Activated CD8-positive, alpha-beta memory T cell treated with anti-CD3 and anti-CD28 coated beads for 4 hours (primary cell): Measurements from ENCODE around the gene CCDC87.
A peak's percentile ranks its signal among the peaks of the same experiment; 100 is the strongest.
"Not testable (repeated sequence)": the region's sequence is repeated elsewhere in the genome, so short reads cannot be mapped to it uniquely, and the experiment has no call there.

Experiments used
- DNase-seq, 2 donors: peaks; one replicate each; pipeline ENCODE4 v3.0.0-alpha.2; 2020; ENCODE audit warnings: low read depth in 2 of 2

CCDC87 gene

DNA sequence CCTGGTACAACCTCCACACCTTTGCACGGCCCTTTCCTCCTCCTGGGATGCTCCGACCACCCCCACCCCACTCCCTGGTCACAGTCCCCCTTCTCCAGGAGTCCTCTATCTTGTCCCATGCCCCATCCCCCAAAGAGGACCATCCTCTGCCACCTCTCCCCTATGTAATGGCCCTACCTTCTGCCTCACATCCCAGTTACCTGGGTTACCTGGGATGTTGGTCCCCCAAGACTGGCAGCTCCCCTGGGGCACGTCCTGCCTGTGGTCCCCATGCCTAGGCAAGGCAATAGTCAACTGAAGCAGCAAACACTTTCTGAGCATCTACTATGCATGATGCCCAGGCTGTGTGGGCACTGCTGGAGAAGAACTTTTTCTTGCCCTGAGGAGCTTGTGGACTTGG is 37.4 kb downstream of the CCDC87 start:
- no peak for DNase-seq

DNA sequence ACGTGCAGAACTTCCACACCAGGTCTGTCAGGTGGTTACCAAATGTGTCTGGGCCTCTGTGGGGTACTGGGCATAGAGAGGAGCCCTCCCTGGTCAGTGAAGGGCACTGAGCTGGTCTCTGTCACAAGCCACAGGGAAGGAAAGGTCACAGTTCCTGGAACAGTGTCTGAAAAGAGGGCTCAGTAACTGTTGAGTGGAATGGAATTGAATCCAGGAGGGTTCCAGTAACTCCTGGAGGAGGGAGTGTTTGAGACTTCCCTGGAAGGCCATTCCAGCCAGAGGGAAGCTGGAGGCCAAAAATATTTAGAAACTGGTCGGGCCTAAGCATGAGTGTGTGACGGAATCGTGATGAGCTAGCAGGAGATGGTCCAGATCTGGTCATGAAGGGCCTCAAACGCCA is 38.3 kb downstream of the CCDC87 start:
- DNase-seq = no peak

DNA sequence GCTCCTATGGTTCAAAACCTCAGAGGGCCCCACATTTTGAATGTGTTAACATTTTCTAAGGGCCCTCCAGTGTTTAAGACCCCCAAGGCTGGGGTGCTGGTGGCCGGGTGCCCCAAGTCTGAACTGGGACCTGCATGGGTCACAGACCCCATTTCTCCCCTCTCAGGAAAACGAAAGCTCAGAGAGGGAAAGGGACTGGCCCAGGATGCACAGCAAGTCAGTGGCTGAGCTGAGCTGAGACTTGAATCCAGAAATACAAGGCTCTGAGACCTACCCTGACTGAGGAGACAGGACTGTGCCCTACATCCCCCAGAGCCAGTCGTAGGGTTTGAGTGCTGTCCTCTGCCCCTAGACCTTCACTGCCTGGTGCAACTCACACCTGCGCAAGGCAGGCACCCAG is 42.0 kb downstream of the CCDC87 start:
- no peak for DNase-seq

DNA sequence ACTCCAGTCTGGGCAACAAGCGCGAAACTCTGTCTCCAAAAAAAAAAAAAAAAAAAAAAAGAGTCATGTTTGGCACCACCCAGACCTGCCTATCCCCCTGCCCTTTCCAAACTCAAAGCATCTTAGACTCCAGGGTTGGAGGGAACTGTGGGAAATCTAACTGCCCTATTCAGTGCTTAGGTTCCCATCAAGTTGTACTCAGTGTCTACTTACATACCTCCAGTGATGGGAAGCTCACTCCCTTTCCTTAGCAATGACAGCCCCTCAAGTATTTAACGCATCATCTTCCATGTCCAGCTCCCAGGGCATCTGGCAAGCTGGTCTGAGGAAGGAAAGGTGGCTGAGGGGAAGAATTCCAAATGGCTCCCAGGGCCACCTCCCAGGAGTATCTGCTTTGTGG is 43.2 kb downstream of the CCDC87 start:
- DNase-seq = no peak

DNA sequence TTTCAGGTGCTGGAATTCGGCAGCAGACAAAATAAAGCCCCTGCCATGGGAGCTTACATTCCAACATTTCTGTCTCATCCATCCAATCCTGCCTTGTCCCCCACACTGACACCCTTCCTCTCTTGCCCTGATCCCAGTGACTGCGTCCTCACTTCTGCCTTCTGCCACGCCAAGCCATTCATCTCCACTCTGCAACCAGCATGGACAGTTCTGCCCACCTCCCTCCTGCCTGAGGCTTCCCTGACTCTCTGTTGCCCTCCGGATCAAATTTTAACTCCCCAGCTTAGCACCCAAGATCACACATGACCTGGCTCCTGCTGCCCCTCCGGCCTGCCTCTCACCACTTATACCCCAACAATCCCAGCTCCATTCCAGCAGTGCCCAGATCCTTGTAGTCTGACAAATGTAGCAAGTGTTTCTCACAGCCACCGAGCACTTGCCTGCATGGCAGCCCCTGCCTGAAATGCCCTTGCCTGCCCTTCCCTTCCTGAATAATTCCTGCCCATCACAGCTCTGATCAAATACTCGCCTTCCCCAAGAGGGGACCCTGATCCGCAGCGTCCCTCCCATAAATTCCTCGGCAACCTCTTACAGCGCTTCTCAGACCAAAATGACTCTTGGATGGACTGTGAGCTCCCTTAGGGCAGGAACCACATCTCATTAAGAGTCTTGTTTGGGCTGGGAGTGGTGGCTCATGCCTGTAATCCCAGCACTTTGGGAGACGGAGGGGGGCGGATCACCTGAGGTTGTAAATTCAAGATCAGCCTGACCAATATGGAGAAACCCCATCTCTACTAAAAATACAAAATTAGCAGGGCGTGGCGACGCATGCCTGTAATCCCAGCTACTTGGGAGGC is 43.9 kb downstream of the CCDC87 start:
- no peak for DNase-seq

DNA sequence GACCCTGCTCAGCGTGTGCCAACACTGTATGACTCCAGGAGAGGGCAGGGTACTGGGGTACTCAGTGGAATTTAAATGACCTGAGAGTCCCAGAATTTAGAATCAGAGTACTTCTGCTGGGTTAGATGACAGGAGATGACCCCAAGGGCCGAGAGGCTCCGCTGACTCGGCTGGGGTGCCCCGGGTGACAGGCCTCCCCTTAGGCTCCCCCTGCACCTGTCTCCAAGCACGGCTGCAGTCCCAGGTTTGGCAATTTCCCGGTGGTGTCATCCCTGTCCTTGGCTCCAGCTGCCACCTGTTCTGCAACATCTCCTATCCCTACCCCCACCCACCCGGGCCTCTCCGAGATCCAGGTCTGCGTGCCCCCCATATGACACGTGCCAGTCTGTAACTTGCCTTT is 44.8 kb downstream of the CCDC87 start:
- no peak for DNase-seq

DNA sequence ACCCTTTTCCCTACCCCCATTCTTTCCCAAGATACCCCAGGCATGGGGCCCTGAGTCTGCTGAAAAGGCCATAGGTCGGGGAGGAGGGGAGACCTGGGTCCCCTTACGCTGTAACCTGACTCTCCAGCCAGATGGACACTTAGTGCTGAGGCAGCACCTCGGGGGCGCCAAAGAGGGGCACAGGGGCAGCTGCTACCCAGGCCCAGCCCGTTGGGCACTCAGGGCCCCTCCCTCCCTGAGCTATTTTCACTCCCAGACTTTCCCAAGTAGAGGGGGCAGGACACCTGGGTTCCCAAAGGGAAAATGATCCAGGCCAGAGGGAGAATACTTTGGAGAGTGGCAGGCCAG is 45.2 kb downstream of the CCDC87 start:
- DNase-seq = no peak

DNA sequence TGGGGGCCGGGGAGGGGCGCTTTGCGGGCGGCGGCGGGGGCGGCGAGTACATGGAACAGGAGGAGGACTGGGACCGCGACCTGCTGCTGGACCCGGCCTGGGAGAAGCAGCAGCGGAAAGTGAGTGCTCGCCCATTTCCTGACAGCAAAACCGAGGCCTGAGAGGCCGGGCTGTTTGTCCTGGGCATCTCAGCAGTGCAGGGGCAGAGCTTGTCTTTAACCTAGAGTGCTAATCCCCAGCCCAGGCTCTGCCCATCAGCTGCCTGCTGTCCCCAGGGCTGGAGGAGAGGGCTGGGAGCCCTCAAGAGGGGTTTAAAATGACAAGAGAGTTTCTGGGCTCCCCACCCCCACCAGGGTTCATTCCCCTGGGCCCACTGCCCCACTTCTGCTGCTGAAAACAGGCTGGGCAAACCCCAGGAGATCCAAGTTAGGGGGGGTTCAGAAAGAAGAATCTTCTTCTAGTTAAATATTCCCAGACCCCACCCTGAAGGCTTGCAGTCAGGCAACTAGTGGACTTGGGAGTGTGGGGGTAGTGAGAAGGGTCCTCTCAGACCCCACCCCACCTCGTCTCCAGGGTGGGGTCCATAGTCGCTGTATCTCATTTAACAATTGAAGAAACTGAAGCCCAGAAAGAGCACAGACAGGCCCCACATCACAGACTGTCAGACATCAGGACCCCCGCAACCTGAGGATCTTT is 45.7 kb downstream of the CCDC87 start:
- DNase-seq = no peak

DNA sequence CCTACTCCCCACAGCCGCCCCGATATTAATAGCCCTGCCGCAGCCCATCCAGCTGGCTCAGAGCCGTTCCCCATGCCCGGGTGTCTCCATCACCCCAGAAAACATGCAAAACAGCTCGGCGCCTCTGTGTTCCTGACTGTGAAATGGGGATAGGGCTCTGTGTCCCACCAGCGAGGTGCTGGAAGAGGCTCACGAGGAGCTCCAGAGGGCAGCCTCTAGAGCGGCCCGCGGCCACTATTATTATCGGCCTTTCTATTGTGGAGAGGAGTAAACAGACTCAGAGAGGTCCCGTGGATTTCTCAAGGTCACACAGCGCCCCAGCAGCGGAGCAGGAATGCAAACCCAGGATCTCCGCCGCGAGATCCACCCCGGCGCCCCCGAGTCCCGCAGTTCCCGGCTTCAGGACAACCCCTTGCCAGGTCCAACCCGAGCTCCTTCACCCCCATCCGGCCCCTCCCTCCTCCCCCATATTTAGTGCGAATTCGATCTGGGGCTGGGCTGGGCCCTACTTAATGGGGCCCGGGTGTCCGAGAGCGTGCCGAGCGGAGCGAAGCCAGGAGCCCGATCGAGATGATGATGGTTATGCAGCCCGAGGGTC is 46.4 kb downstream of the CCDC87 start, which contains the start of gene ACTN3:
Gene ACTN3 (plus strand): TSS at position 536 of the 598 bp plus-strand sequence. CDS start 35 bp downstream, at position 571.
- no peak for DNase-seq

DNA sequence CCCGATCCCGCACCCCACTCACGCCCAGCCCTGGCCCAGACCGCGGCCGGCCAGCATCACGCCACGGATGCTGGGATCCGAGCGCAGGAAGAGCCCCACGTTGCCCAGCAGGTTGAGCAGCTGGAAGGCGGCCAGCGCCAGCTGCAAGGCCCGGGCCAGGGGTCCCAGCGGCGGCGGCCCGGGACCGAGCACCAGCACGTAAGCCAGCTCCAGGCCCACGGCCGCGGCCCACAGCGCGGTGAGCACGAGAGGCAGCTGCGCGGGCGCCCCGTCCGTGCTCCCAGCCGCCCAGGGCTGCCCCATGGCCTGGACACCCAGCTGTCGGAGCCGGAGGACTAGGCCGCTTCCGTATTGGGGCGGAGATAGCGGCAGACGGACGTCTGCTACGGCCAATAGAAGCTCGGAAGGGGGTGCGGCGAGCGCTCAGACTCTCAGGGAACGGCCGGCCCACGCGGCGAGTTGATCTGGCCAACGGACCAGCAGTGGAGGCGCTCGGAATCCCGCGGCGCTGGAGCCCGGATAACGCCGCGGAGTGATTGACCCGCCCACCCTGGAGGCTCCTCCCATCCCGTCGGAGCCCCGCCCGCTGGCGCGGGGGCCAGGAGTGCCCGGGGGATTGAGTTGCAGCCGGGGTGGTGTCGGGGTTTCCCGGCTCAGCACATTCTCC is 47.0 kb downstream of the CCDC87 start, which contains the start of gene ZDHHC24:
Gene ZDHHC24 (minus strand): TSS at position 348 of the 667 bp plus-strand sequence. CDS start 45 bp downstream, at position 303.
- peak; percentile 58 to 73 for DNase-seq

DNA sequence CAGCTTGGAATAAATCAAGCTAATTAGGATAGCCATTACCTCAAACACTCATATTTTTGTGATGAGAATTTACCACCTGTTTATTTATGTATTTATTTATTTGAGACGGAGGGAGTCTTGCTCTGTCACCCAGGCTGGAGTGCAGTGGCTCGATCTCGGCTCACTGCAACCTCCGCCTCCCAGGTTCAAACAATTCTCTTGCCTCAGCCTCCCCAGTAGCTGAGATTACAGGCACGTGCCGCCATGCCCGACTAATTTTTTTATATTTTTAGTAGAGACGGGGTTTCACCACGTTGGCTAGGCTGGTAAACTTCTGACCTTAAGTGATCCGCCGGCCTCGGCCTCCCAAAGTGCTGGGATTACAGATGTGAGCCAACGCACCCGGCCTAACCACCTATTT is 47.9 kb downstream of the CCDC87 start:
- not testable (repeated sequence) for DNase-seq

DNA sequence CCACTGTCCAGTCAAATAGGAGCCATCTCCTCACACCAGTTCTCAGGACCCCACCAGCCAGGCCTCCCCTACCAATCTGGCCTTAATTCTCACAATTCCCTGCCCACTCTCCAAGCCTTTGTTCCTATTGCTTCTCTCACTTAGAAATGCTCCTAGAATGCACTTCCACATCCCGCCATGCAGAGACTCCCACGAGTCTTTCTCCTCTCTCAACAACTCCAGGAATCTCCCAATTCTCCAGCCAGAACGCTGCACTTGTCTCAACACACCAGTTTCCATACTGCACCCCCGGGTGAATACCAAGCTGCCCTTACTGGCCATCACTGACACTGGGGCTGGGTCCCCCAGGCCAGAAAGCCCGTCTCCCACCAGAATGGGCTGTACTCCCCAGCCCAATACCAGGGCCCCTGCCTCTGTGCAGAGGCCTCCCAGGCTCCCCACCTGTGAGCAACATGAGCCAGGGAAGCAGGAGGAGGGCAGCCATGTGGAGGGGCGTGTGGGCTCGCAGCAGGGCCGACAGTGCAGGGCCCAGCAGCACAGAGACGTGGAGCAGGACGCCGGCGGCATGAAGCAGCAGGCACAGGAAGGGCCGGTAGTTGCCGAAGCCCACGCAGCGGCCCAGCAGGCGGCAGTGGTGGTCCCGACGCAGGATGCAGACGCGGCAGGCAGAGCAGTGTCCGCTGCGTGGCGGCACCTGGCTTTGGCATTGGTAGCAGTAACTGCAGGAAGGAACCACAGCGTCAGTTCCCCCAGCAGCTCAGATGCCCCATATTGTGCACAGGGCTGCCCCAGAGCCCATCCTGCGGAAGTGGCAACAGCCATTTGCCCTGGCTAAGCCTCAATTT is 49.4 kb downstream of the CCDC87 start:
- peak; percentile 20 to 39 for DNase-seq

DNA sequence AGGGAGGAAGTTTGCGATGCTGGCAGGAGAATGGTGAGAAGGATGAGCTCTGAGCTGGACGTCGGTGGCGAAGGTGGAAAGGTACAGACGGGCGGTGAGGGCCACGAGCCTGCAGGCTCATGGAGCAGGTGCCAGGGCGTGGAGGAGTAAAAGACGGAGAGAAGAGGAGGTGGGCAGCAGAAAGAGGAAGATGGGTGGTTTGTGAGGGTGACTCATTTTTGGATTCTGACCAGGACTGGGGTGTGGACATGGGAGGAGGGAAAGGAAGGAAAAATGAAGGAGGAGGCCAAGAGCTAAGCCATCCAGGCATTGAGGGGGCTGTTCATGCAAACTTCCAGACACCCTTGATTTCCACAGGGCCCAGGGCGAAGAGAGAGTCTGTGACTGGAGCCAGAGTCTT is 50.5 kb downstream of the CCDC87 start:
- no peak for DNase-seq

DNA sequence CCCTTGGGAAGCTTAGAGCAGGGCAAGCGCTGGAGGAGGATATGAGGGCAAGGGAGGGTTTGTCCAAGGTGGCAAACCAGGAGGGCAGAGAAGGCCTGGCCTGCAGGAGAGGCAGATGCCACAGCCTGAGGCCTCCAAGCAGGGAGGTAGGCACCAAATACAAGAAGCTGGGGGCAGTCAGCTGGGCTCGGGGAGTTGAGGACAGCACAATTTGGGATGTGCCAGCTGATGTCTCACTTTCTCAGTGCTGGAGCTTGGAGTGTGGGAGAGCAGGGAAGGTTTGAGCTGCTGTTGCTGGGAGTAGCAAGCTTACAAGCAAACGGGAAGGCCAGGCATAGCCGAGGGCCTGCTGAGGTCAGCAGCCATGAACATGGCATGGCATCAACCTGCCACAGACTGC is 51.0 kb downstream of the CCDC87 start:
- no peak for DNase-seq

DNA sequence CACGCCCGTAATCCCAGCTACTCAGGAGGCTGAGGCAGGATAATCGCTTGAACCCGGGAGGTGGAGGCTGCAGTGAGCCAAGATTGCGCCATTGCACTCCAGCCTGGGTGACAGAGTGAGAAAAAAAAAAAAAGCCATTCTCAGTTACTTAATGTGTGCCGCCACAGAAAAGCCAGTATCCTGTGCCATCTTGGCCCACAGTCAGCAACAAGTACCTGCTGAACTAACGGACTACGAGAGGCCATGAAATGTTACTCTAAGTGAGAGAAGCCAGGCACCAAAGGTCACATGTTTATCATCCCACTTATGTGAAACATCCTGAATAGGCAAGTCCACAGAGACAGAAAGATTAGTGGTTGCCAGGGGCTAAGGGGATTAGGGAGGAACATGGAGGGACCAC is 52.3 kb downstream of the CCDC87 start:
- DNase-seq = not testable (repeated sequence)
